IMR-90 (cell line): ENCODE results near the gene RALGAPA2. TPM values are rescaled to one million over a fixed set of nuclear protein-coding genes. Genes with fewer than 3 reads are reported as not detected.

Source experiments
- ATAC-seq: fragments of 200-7000 bp; cut with Tn5 transposase; 2 replicates; pipeline ENCODE4 v1.9.1; 2020; ENCODE audit warnings: low read depth, mild to moderate bottlenecking, moderate library complexity
- BruUV-seq: library from RNA; stranded (reverse); fragments of 400-500 nt; replicated peaks from 2 replicates; lab custom pipeline; 2021; lab: Mats Ljungman, UMichigan
- CTCF ChIA-PET: fragments of 300-600 bp; formaldehyde crosslinking; extraction: SDS; loops from one replicate; lab custom pipeline; 2021; ENCODE audit warnings: antibody characterized with exemption; lab: Yijun Ruan, JAX
- POLR2A ChIA-PET: fragments of 300-600 bp; sonication (Branson Sonifier 250); formaldehyde crosslinking; loops from one replicate; lab custom pipeline; 2022; ENCODE audit warnings: antibody characterized with exemption; ENCODE audit not compliant: unreplicated experiment; lab: Charles Lee
- DNase-seq: peaks from one replicate; pipeline ENCODE4 v3.0.0; 2013
- H2AFZ ChIP-seq: replicated peaks from 2 replicates; pipeline ENCODE3; 2013; ENCODE audit warnings: low read length, mild to moderate bottlenecking; ENCODE audit not compliant: poor library complexity
- H2AK5ac ChIP-seq: 2 replicates; pipeline ENCODE4 v1.6.1; 2013; ENCODE audit warnings: low read depth, low read length, inconsistent platforms
- H2AK9ac ChIP-seq: replicated peaks from 2 replicates; pipeline ENCODE3; 2013; ENCODE audit warnings: mild to moderate bottlenecking, low read depth, low read length, moderate library complexity; ENCODE audit not compliant: poor library complexity
- H2BK120ac ChIP-seq: 2 replicates; pipeline ENCODE4 v1.6.1; 2013; ENCODE audit warnings: low read depth, low read length, inconsistent platforms
- H2BK15ac ChIP-seq: 3 replicates; pipeline ENCODE4 v1.6.1; 2013; ENCODE audit warnings: low read depth, low read length, inconsistent platforms
- H2BK20ac ChIP-seq: 2 replicates; pipeline ENCODE4 v1.6.1; 2013; ENCODE audit warnings: low read depth, mild to moderate bottlenecking, inconsistent platforms, low read length, moderate library complexity
- H2BK5ac ChIP-seq: 2 replicates; pipeline ENCODE4 v1.6.1; 2013; ENCODE audit warnings: mild to moderate bottlenecking, low read depth, low read length, inconsistent platforms; ENCODE audit not compliant: poor library complexity, severe bottlenecking
- H3K14ac ChIP-seq: replicated peaks from 2 replicates; pipeline ENCODE4 v1.6.1; 2013; ENCODE audit warnings: low read depth, low read length, inconsistent platforms
- H3K18ac ChIP-seq: 2 replicates; pipeline ENCODE4 v1.6.1; 2013; ENCODE audit warnings: low read depth, low read length, control low read depth
- H3K23ac ChIP-seq: 2 replicates; pipeline ENCODE4 v1.6.1; 2013; ENCODE audit warnings: low read depth, low read length, inconsistent platforms
- H3K27ac ChIP-seq: 2 replicates; pipeline ENCODE4 v1.5.1; 2013; ENCODE audit warnings: mild to moderate bottlenecking, control low read depth, low read length; ENCODE audit not compliant: insufficient read depth
- H3K27me3 ChIP-seq: 2 replicates; pipeline ENCODE4 v1.6.1; 2013; ENCODE audit warnings: low read length; ENCODE audit not compliant: control insufficient read depth, insufficient read depth
- H3K36me3 ChIP-seq: 2 replicates; pipeline ENCODE4 v1.6.1; 2013; ENCODE audit warnings: low read length, mixed read lengths; ENCODE audit not compliant: control insufficient read depth, insufficient read depth
- H3K4ac ChIP-seq: 2 replicates; pipeline ENCODE4 v1.6.1; 2013; ENCODE audit warnings: low read depth, low read length, inconsistent platforms
- H3K4me1 ChIP-seq: 2 replicates; pipeline ENCODE4 v1.6.1; 2013; ENCODE audit warnings: low read length, mixed read lengths; ENCODE audit not compliant: control insufficient read depth, insufficient read depth
- H3K4me2 ChIP-seq: 2 replicates; pipeline ENCODE4 v1.6.1; 2013; ENCODE audit warnings: low read depth, mild to moderate bottlenecking, control low read depth, low read length, moderate library complexity
- H3K4me3 ChIP-seq: 2 replicates; pipeline ENCODE4 v1.5.1; 2013; ENCODE audit warnings: low read depth, mild to moderate bottlenecking, control low read depth, low read length, moderate library complexity; ENCODE audit not compliant: insufficient read depth
- H3K56ac ChIP-seq: 2 replicates; pipeline ENCODE4 v1.6.1; 2013; ENCODE audit warnings: low read length, inconsistent platforms; ENCODE audit not compliant: insufficient read depth; ENCODE audit errors: extremely low read depth
- H3K79me1 ChIP-seq, 2 experiments: 2 replicates each; pipeline ENCODE4 v1.6.1; 2013; ENCODE audit warnings: low read length in 2 of 2, inconsistent platforms in 1 of 2, low read depth in 1 of 2
- H3K9ac ChIP-seq: 2 replicates; pipeline ENCODE4 v1.6.1; 2013; ENCODE audit warnings: low read depth, low read length, control low read depth
- H3K9me1 ChIP-seq: 2 replicates; pipeline ENCODE4 v1.6.1; 2013; ENCODE audit warnings: low read length, inconsistent platforms; ENCODE audit not compliant: insufficient read depth
- H3K9me3 ChIP-seq: 2 replicates; pipeline ENCODE4 v1.6.1; 2013; ENCODE audit warnings: low read length; ENCODE audit not compliant: control insufficient read depth, insufficient read depth
- H4K20me1 ChIP-seq: 2 replicates; pipeline ENCODE4 v1.6.1; 2013; ENCODE audit warnings: low read length, inconsistent platforms; ENCODE audit not compliant: insufficient read depth
- H4K5ac ChIP-seq: 2 replicates; pipeline ENCODE4 v1.6.1; 2013; ENCODE audit warnings: mild to moderate bottlenecking, low read depth, low read length, control low read depth
- H4K8ac ChIP-seq, 2 experiments: 2 replicates each; pipeline ENCODE4 v1.6.1; 2013; ENCODE audit warnings: low read depth in 2 of 2, low read length in 2 of 2, control low read depth in 1 of 2, inconsistent platforms in 1 of 2
- H4K91ac ChIP-seq: 2 replicates; pipeline ENCODE4 v1.6.1; 2013; ENCODE audit warnings: low read depth, low read length, inconsistent platforms; ENCODE audit not compliant: insufficient read depth
- BHLHE40 ChIP-seq: fragments of 150-350 bp; IDR thresholded peaks from 2 replicates; pipeline ENCODE4 v1.6.1; 2016; ENCODE audit warnings: mild to moderate bottlenecking, low read depth, low read length
- CEBPB ChIP-seq: IDR thresholded peaks from 2 replicates; pipeline ENCODE4 v1.6.1; 2012; ENCODE audit warnings: low read depth, low read length, improper control_type of control experiment
- CHD1 ChIP-seq: IDR thresholded peaks from 2 replicates; pipeline ENCODE4 v1.6.1; 2012; ENCODE audit warnings: low read depth, low read length, improper control_type of control experiment
- FOS ChIP-seq: fragments of 150-350 bp; IDR thresholded peaks from 2 replicates; pipeline ENCODE4 v1.6.1; 2016; ENCODE audit warnings: low read depth, low read length
- MXI1 ChIP-seq: IDR thresholded peaks from 2 replicates; pipeline ENCODE4 v1.6.1; 2012; ENCODE audit warnings: low read depth, mild to moderate bottlenecking, low read length, moderate library complexity, borderline replicate concordance
- NFE2L2 ChIP-seq: fragments of 150-350 bp; IDR thresholded peaks from 2 replicates; pipeline ENCODE4 v1.6.1; 2016; ENCODE audit warnings: low read depth, mild to moderate bottlenecking, low read length
- POLR2A ChIP-seq: IDR thresholded peaks from 2 replicates; pipeline ENCODE4 v1.6.1; 2012; ENCODE audit warnings: mild to moderate bottlenecking, low read depth, low read length
- RAD21 ChIP-seq: IDR thresholded peaks from 2 replicates; pipeline ENCODE4 v1.6.1; 2012; ENCODE audit warnings: low read length, improper control_type of control experiment
- RCOR1 ChIP-seq: IDR thresholded peaks from 2 replicates; pipeline ENCODE4 v1.6.1; 2012; ENCODE audit warnings: mild to moderate bottlenecking, low read length, improper control_type of control experiment; ENCODE audit not compliant: insufficient replicate concordance
- RFX5 ChIP-seq: IDR thresholded peaks from 2 replicates; pipeline ENCODE4 v1.8.0; 2012; ENCODE audit warnings: low read depth, mild to moderate bottlenecking, low read length, moderate library complexity
- WGBS, 2 experiments: methylation state at CpG; one replicate each; pipeline versions ENCODE4 v1.1.5 to v1.1.7; 2013; ENCODE audit warnings: missing lambda C conversion rate in 2 of 2; ENCODE audit not compliant: insufficient read length in 1 of 2; ENCODE audit errors: extremely low coverage in 2 of 2; 5-methylcytosine and 5-hydroxymethylcytosine counted together
- dilution Hi-C: fragments of 300-500 bp; cut with HindIII; formaldehyde crosslinking; loops from one replicate; pipeline ENCODE4 v1.14.3; 2018; ENCODE audit warnings: low sequenced_read_pairs; ENCODE audit not compliant: unreplicated experiment
- in situ Hi-C: fragments of 300-500 bp; cut with MboI; formaldehyde crosslinking; loops from 3 replicates; pipeline ENCODE4 v1.14.3; 2019; ENCODE audit warnings: low sequenced_read_pairs, inconsistent platforms, mixed read lengths
- intact Hi-C: fragments of 100-400 bp; cut with micrococcal nuclease; formaldehyde crosslinking; loops from 2 replicates; pipeline ENCODE4 v1.10.0; 2022
- polyA plus RNA-seq, 3 experiments: library from polyadenylated mRNA; depleted of rRNA; stranded (reverse); fragments of >200 nt; gene quantifications; 2 replicates each; pipeline ENCODE4 v1.2.3, GENCODE V29; 2012; ENCODE audit warnings: low replicate concordance in 1 of 3
- total RNA-seq: library from RNA; depleted of rRNA; stranded (reverse); fragments of >200 nt; gene quantifications from 2 replicates; pipeline ENCODE4 v1.2.3, GENCODE V29; 2012
- TF ChIP-seq, protein P1 (sequence below): fragments of 150-350 bp; IDR thresholded peaks from 2 replicates; pipeline ENCODE4 v1.6.1; 2017; ENCODE audit warnings: mild to moderate bottlenecking, antibody characterized with exemption, low read length, low read depth
- TF ChIP-seq, protein P2 (sequence below): fragments of 150-350 bp; IDR thresholded peaks from 2 replicates; pipeline ENCODE4 v1.6.1; 2016; ENCODE audit warnings: low read depth, mild to moderate bottlenecking, low read length, moderate library complexity, borderline replicate concordance

Gene RALGAPA2
- total and polyA plus RNA-seq, 2 of the 4 experiments (the other 2 are of a cell fraction): 1.3 to 3.9 TPM

DNA sequence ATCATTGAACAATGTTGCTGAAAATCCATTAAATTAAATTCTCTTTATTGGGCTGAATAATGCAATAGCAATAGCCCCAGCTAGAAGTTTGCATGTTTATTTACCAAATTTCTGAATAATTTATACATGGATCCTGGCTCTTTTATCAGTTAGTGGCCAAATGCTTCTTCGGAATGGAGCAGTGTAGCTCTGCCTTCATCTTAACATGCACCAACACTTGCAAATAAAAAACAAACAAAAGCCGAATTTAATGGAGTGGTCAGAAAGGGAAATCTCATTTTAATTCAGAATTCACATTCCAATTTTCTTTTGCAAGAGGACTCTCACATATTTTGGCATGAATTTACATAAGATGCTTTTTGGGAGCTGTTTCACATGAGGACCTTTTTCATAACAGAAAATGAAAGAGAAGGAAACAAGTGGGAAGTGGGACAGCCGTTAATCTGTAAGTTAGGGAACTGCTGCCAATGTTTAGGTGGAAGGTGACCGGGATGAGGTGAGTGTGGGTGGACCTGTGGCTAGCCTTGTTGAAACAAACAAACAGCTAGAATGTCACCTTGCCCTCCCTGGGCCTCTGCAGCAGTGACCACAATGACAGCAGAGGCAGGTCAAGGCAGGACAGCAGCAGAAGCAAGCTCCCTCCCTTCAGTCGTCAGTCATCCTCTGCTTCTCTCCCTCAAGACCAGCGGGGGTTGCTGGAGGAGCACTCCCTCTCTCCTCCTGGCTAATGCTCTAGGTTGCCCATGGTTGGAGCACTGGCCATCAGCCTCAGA lies 271.4 kb downstream of the RALGAPA2 start:
- H3K56ac ChIP-seq: no peak overlapping the region
- H4K5ac ChIP-seq: no peak overlapping the region
- H3K9me1 ChIP-seq: peaks cover 5% of the 10 kb centered on the region; the same call in 1 of the 2 replicates
- peaks cover 3% of the 10 kb centered on the region; the same call in 1 of the 2 replicates for H3K4me1 ChIP-seq
- ChIA-PET POLR2A (no interaction called here), CTCF (interaction anchor here (0.6 kb wide), 1 partner anchor 344 kb away, joined by 4 read pairs; no protein-coding TSS in a partner anchor)
- no peak overlapping the region for H2BK15ac ChIP-seq
- intact Hi-C loops (no loop called here), dilution Hi-C loops (no loop called here), in situ Hi-C loops (no loop called here)
- H2AFZ ChIP-seq: peak overlapping the region; percentile 78
- ATAC-seq (peak; percentile 59), DNase-seq (no peak)
- 0 out of 2 replicates have a peak overlapping the region, but pooled peaks have one; percentile 15 for H3K23ac ChIP-seq
- no peaks in the 10 kb centered on the region for H3K36me3 ChIP-seq
- peak overlapping the region; percentile 4; the same call in 1 of the 2 replicates for H3K4me2 ChIP-seq
- H2BK20ac ChIP-seq: no peak overlapping the region
- TF ChIP-seq, protein P1, sequence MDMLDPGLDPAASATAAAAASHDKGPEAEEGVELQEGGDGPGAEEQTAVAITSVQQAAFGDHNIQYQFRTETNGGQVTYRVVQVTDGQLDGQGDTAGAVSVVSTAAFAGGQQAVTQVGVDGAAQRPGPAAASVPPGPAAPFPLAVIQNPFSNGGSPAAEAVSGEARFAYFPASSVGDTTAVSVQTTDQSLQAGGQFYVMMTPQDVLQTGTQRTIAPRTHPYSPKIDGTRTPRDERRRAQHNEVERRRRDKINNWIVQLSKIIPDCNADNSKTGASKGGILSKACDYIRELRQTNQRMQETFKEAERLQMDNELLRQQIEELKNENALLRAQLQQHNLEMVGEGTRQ: no peak
- TF ChIP-seq RAD21: no peak
- TF ChIP-seq, protein P2, sequence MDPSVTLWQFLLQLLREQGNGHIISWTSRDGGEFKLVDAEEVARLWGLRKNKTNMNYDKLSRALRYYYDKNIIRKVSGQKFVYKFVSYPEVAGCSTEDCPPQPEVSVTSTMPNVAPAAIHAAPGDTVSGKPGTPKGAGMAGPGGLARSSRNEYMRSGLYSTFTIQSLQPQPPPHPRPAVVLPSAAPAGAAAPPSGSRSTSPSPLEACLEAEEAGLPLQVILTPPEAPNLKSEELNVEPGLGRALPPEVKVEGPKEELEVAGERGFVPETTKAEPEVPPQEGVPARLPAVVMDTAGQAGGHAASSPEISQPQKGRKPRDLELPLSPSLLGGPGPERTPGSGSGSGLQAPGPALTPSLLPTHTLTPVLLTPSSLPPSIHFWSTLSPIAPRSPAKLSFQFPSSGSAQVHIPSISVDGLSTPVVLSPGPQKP: no peak
- no peak for TF ChIP-seq NFE2L2
- TF ChIP-seq CHD1: no peak
- no peak for TF ChIP-seq POLR2A
- no peak for TF ChIP-seq MXI1
- no peak for TF ChIP-seq CEBPB
- no peak for TF ChIP-seq RFX5
- TF ChIP-seq RCOR1: no peak
- TF ChIP-seq FOS: no peak
- no peak for TF ChIP-seq BHLHE40
- no peak overlapping the region for H4K91ac ChIP-seq
- no peak overlapping the region for H3K9ac ChIP-seq
- H3K27ac ChIP-seq: no peak overlapping the region
- H3K27me3 ChIP-seq: no peaks in the 10 kb centered on the region
- no peak overlapping the region for H2BK120ac ChIP-seq
- H3K18ac ChIP-seq: no peak overlapping the region
- H3K79me1 ChIP-seq: no peaks in the 10 kb centered on the region
- H4K20me1 ChIP-seq: no peaks in the 10 kb centered on the region
- no peak overlapping the region for H2AK9ac ChIP-seq
- 0 out of 2 replicates have a peak overlapping the region, but pooled peaks have one; percentile 38 for H3K14ac ChIP-seq
- no peak overlapping the region for H2AK5ac ChIP-seq
- no peaks in the 10 kb centered on the region for H3K9me3 ChIP-seq
- no peak overlapping the region for H3K4me3 ChIP-seq
- H3K4ac ChIP-seq: no peak overlapping the region
- no TSS peak for BruUV-seq
- H2BK5ac ChIP-seq: no peak overlapping the region
- WGBS, 2 experiments: no CpG with 5 or more reads among the region's 6 CpGs
- no peak overlapping the region for H4K8ac ChIP-seq
